MCF 10A (cell line): ENCODE results near the gene OR2B6. TPM values are rescaled to one million over a fixed set of nuclear protein-coding genes. Genes with fewer than 3 reads are reported as not detected.
"Not testable (repeated sequence)": the region's sequence is repeated elsewhere in the genome, so short reads cannot be mapped to it uniquely, and the experiment has no call there.

Experiments
- BruUV-seq: library from RNA; stranded (reverse); fragments of 400-500 nt; replicated peaks from 2 replicates; lab custom pipeline; 2021; lab: Mats Ljungman, UMichigan
- CTCF ChIA-PET: fragments of 300-600 bp; sonication (Branson Sonifier 250); formaldehyde crosslinking; extraction: SDS; loops from one replicate; lab custom pipeline; 2021; ENCODE audit warnings: antibody characterized with exemption, inconsistent platforms; lab: Yijun Ruan, JAX
- POLR2A ChIA-PET: fragments of 300-600, 350-650 bp; sonication (Branson Sonifier 250); formaldehyde crosslinking; extraction: SDS; loops from one replicate; lab custom pipeline; 2020; ENCODE audit warnings: antibody characterized with exemption, inconsistent platforms; lab: Yijun Ruan, JAX
- DNase-seq: peaks from one replicate; pipeline ENCODE4 v3.0.0-alpha.2; 2018; ENCODE audit not compliant: unreplicated experiment
- H3K27ac Mint-ChIP-seq: one replicate; pipeline ENCODE4 v1.8.0; 2022; ENCODE audit warnings: mild to moderate bottlenecking, low read depth, mixed read lengths; ENCODE audit not compliant: unreplicated experiment
- H3K27me3 Mint-ChIP-seq: one replicate; pipeline ENCODE4 v1.8.0; 2022; ENCODE audit warnings: mixed read lengths; ENCODE audit not compliant: insufficient read depth, unreplicated experiment
- H3K36me3 Mint-ChIP-seq: one replicate; pipeline ENCODE4 v1.8.0; 2022; ENCODE audit warnings: mild to moderate bottlenecking, moderate library complexity, mixed read lengths; ENCODE audit not compliant: insufficient read depth, unreplicated experiment
- H3K4me1 Mint-ChIP-seq: one replicate; pipeline ENCODE4 v1.8.0; 2022; ENCODE audit warnings: mixed read lengths; ENCODE audit not compliant: insufficient read depth, unreplicated experiment
- H3K4me3 Mint-ChIP-seq: one replicate; pipeline ENCODE4 v1.8.0; 2022; ENCODE audit warnings: mild to moderate bottlenecking, moderate library complexity, mixed read lengths; ENCODE audit not compliant: unreplicated experiment
- H3K9me3 Mint-ChIP-seq: one replicate; pipeline ENCODE4 v1.8.0; 2022; ENCODE audit warnings: mixed read lengths; ENCODE audit not compliant: unreplicated experiment
- intact Hi-C: fragments of 100-400 bp; cut with micrococcal nuclease; formaldehyde crosslinking; loops from 2 replicates; pipeline ENCODE4 v1.14.1; 2022
- total RNA-seq: library from RNA; stranded (reverse); gene quantifications from 2 replicates; pipeline ENCODE4 v1.2.3, GENCODE V29; 2022
- TF ChIP-seq, protein P1 (sequence below): fragments of 200-600 bp; IDR thresholded peaks from one replicate; pipeline ENCODE4 v1.8.0; 2022; ENCODE audit warnings: antibody characterized with exemption, mild to moderate bottlenecking; ENCODE audit not compliant: unreplicated experiment

Gene OR2B6
- total RNA-seq, 1 experiment from 2014 or later, result not detected

DNA sequence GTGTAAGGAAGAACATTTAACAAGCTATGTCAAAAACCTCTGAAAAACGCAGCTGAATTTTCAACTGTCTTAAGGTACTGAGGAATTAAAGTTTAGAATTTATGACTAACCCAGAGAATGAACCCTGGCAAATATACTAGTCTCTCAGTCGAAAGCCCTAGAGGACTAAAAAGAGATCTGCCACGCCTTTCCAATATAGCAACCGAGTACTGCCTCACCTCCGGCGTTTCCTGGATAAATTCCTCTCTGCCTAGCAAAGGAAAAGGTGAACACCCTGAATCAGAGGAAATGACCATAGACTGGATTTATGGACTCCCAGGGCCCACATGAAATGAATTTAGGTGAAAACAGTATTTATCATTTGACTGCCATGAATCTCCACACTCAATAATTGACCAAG, 32.9 kb upstream of the OR2B6 start:
- H3K27ac Mint-ChIP-seq, result no peak overlapping the region
- H3K4me1 Mint-ChIP-seq, result no peaks in the 10 kb centered on the region
- H3K27me3 Mint-ChIP-seq, result no peaks in the 10 kb centered on the region
- ChIA-PET CTCF (interaction anchor here (0.6 to 1.0 kb wide), 3 partner anchors 16 to 1076 kb away, joined by 3 to 6 read pairs (median 3); no protein-coding TSS in a partner anchor), POLR2A (interaction anchor here (0.6 kb wide), 1 partner anchor 213 kb away, joined by 3 read pairs; no protein-coding TSS in a partner anchor)
- H3K9me3 Mint-ChIP-seq, result no peaks in the 10 kb centered on the region
- intact Hi-C loops, result no loop called here
- TF ChIP-seq, protein P1, sequence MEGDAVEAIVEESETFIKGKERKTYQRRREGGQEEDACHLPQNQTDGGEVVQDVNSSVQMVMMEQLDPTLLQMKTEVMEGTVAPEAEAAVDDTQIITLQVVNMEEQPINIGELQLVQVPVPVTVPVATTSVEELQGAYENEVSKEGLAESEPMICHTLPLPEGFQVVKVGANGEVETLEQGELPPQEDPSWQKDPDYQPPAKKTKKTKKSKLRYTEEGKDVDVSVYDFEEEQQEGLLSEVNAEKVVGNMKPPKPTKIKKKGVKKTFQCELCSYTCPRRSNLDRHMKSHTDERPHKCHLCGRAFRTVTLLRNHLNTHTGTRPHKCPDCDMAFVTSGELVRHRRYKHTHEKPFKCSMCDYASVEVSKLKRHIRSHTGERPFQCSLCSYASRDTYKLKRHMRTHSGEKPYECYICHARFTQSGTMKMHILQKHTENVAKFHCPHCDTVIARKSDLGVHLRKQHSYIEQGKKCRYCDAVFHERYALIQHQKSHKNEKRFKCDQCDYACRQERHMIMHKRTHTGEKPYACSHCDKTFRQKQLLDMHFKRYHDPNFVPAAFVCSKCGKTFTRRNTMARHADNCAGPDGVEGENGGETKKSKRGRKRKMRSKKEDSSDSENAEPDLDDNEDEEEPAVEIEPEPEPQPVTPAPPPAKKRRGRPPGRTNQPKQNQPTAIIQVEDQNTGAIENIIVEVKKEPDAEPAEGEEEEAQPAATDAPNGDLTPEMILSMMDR, result no peak
- no peak for DNase-seq
- H3K36me3 Mint-ChIP-seq, result no peaks in the 10 kb centered on the region
- H3K4me3 Mint-ChIP-seq, result no peak overlapping the region
- no TSS peak for BruUV-seq

DNA sequence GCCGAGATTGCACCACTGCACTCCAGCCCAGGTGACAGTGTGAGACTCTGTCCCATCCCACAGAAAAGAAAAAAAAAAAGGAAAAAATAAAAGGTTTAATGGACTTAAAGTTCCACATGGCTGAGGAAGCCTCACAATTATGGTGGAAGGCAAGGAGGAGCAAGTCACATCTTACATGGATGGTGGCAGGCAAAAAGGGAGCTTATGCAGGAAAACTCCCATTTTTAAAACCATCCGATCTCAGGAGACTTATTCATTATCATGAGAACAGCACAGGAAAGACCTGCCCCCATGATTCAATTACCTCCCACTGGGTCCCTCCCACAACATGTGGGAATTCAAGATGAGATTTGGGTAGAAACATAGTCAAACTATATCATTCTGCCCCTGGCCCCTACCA, 29.0 kb upstream of the OR2B6 start:
- H3K9me3 Mint-ChIP-seq, H3K4me3 Mint-ChIP-seq, H3K27ac Mint-ChIP-seq, H3K4me1 Mint-ChIP-seq, intact Hi-C loops, DNase-seq, H3K36me3 Mint-ChIP-seq, CTCF ChIA-PET, H3K27me3 Mint-ChIP-seq, BruUV-seq: not testable (repeated sequence)
- POLR2A ChIA-PET, result interaction anchor here (1.2 kb wide), 1 partner anchor 18 kb away, joined by 3 read pairs; no protein-coding TSS in a partner anchor

GRCh38 chr6:27929930-27930329, 27.1 kb upstream of the OR2B6 start:
- BruUV-seq, H3K4me1 Mint-ChIP-seq, H3K27ac Mint-ChIP-seq, H3K36me3 Mint-ChIP-seq, CTCF ChIA-PET, H3K4me3 Mint-ChIP-seq, intact Hi-C loops, H3K9me3 Mint-ChIP-seq, DNase-seq, POLR2A ChIA-PET: not testable (repeated sequence)
- H3K27me3 Mint-ChIP-seq, result peaks cover 15% of the 10 kb centered on the region

- DNase-seq, result no peak
- Mint-ChIP-seq H3K36me3 (no peaks in the 10 kb centered on the region), H3K4me3 (no peak overlapping the region), H3K27ac (no peak overlapping the region), H3K27me3 (peaks cover 15% of the 10 kb centered on the region), H3K4me1 (no peaks in the 10 kb centered on the region), H3K9me3 (peaks cover 8% of the 10 kb centered on the region)
- intact Hi-C loops, result no loop called here
- ChIA-PET CTCF (no interaction called here), POLR2A (no interaction called here)
- TF ChIP-seq, protein P1, result no peak
- BruUV-seq, result no TSS peak
Measured at GRCh38 chr6:27931209-27931608, 25.8 kb upstream of the OR2B6 start.

DNA sequence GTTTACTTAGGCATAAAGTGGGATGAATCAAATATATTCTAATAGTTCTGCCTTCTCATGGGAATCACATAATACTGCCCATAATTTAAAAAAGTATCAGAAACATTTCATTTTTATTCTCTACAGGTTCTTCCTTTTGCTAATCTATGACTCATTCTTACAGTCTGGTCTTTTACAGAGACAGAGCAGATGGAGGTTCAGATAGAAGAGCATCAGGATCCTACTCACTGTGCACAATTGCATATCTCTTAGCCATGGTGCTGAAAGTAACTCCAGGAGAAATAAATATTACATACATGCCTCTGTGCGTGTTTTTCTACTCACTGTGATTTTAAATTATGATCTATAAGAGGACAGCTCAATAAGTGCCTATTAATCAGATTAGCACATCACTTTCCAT, 16.3 kb upstream of the OR2B6 start:
- peaks cover 63% of the 10 kb centered on the region for H3K27me3 Mint-ChIP-seq
- ChIA-PET CTCF (no interaction called here), POLR2A (no interaction called here)
- TF ChIP-seq, protein P1, result no peak
- BruUV-seq, result no TSS peak
- H3K27ac Mint-ChIP-seq, result no peak overlapping the region
- DNase-seq, result no peak
- no peak overlapping the region for H3K4me3 Mint-ChIP-seq
- intact Hi-C loops, result no loop called here
- H3K36me3 Mint-ChIP-seq, result no peaks in the 10 kb centered on the region
- H3K9me3 Mint-ChIP-seq, result peaks cover 8% of the 10 kb centered on the region
- no peaks in the 10 kb centered on the region for H3K4me1 Mint-ChIP-seq

DNA sequence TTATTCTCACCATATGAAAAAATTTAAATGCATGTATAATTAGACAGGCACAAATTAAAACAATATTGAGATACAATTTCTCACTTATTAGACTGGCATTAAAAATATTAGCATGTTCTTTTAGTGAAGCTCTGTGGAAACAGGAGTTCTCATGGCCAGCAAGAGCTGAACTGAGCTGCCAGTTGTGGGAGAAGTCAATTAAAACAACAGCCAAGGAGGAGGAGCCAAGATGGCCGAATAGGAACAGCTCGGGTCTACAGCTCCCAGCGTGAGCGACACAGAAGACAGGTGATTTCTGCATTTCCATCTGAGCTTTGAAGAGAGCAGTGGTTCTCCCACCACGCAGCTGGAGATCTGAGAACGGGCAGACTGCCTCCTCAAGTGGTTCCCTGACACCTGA, 14.0 kb upstream of the OR2B6 start:
- H3K27ac Mint-ChIP-seq, BruUV-seq, CTCF ChIA-PET, DNase-seq, H3K4me1 Mint-ChIP-seq, H3K9me3 Mint-ChIP-seq, H3K4me3 Mint-ChIP-seq, intact Hi-C loops, POLR2A ChIA-PET, H3K36me3 Mint-ChIP-seq: not testable (repeated sequence)
- peaks cover 51% of the 10 kb centered on the region for H3K27me3 Mint-ChIP-seq
